WTC11 (cell line): ENCODE results near the gene B3GALT5. TPM values are rescaled to one million over a fixed set of nuclear protein-coding genes. Genes with fewer than 3 reads are reported as not detected.

Experiments used
- ATAC-seq: fragments of 200-7000 bp; cut with Tn5 transposase; 2 replicates; pipeline ENCODE4 v1.10.0; 2021; ENCODE audit warnings: mild to moderate bottlenecking, moderate library complexity
- CTCF ChIA-PET: fragments of 300-600 bp; sonication (Branson Sonifier 250); formaldehyde crosslinking; loops from one replicate; lab custom pipeline; 2021; ENCODE audit warnings: antibody characterized with exemption; lab: Charles Lee
- POLR2A ChIA-PET: fragments of 350-600 bp; sonication (Branson Sonifier 250); formaldehyde crosslinking; loops from one replicate; lab custom pipeline; 2021; ENCODE audit warnings: antibody characterized with exemption; lab: Charles Lee
- DNase-seq: peaks from one replicate; pipeline ENCODE4 v3.0.0; 2021; ENCODE audit warnings: low spot score
- H3K27ac Mint-ChIP-seq: 2 replicates; pipeline ENCODE4 v1.8.0; 2021; ENCODE audit warnings: mixed read lengths
- H3K27me3 Mint-ChIP-seq: 2 replicates; pipeline ENCODE4 v1.8.0; 2021; ENCODE audit warnings: low read depth, mild to moderate bottlenecking, moderate library complexity, mixed read lengths
- H3K36me3 Mint-ChIP-seq: 2 replicates; pipeline ENCODE4 v1.8.0; 2021; ENCODE audit warnings: mixed read lengths
- H3K4me1 Mint-ChIP-seq: 2 replicates; pipeline ENCODE4 v1.8.0; 2022; ENCODE audit warnings: mixed read lengths
- H3K4me3 Mint-ChIP-seq: 2 replicates; pipeline ENCODE4 v1.8.0; 2021; ENCODE audit warnings: mild to moderate bottlenecking, moderate library complexity, mixed read lengths
- H3K9me3 Mint-ChIP-seq: 2 replicates; pipeline ENCODE4 v1.8.0; 2021; ENCODE audit warnings: mixed read lengths
- ARID4B ChIP-seq: sonication (generic); formaldehyde crosslinking; IDR thresholded peaks from 2 replicates; pipeline ENCODE4 v1.8.0; 2023; ENCODE audit warnings: missing genetic modification reagents, mild to moderate bottlenecking, borderline replicate concordance
- ATF1 ChIP-seq: sonication (generic); formaldehyde crosslinking; IDR thresholded peaks from 2 replicates; pipeline ENCODE4 v1.8.1; 2023; ENCODE audit warnings: mild to moderate bottlenecking, moderate library complexity, missing genetic modification reagents
- CREB1 ChIP-seq: sonication (generic); formaldehyde crosslinking; IDR thresholded peaks from 2 replicates; pipeline ENCODE4 v1.8.0; 2023; ENCODE audit warnings: mild to moderate bottlenecking, missing genetic modification reagents
- CREM ChIP-seq: sonication (generic); formaldehyde crosslinking; IDR thresholded peaks from 2 replicates; pipeline ENCODE4 v1.8.1; 2022; ENCODE audit warnings: mild to moderate bottlenecking, missing genetic modification reagents, moderate library complexity
- GTF2I ChIP-seq: fragments of 250-450 bp; sonication (Bioruptor Pico); conservative IDR thresholded peaks from 2 replicates; pipeline ENCODE4 v1.4.0; 2021; ENCODE audit warnings: mild to moderate bottlenecking
- JAZF1 ChIP-seq: fragments of 250-450 bp; sonication (Bioruptor Pico); IDR thresholded peaks from 2 replicates; pipeline ENCODE4 v1.9.0; 2021; ENCODE audit warnings: moderate library complexity, mild to moderate bottlenecking, inconsistent platforms
- JUN ChIP-seq: sonication (generic); formaldehyde crosslinking; IDR thresholded peaks from 2 replicates; pipeline ENCODE4 v1.8.0; 2023; ENCODE audit warnings: mild to moderate bottlenecking, missing genetic modification reagents
- NFE2L1 ChIP-seq: sonication (generic); formaldehyde crosslinking; IDR thresholded peaks from 2 replicates; pipeline ENCODE4 v1.8.1; 2023; ENCODE audit warnings: missing genetic modification reagents
- NFYB ChIP-seq: sonication (generic); formaldehyde crosslinking; conservative IDR thresholded peaks from 2 replicates; pipeline ENCODE4 v1.8.0; 2022; ENCODE audit warnings: low read depth, missing genetic modification reagents
- NR3C1 ChIP-seq: sonication (generic); formaldehyde crosslinking; conservative IDR thresholded peaks from 2 replicates; pipeline ENCODE4 v1.8.1; 2023; ENCODE audit warnings: low read depth, mild to moderate bottlenecking, missing genetic modification reagents
- SMAD3 ChIP-seq: sonication (generic); formaldehyde crosslinking; IDR thresholded peaks from 2 replicates; pipeline ENCODE4 v1.8.0; 2022; ENCODE audit warnings: missing genetic modification reagents, mild to moderate bottlenecking, borderline replicate concordance
- TP53 ChIP-seq: sonication (generic); formaldehyde crosslinking; IDR thresholded peaks from 2 replicates; pipeline ENCODE4 v1.8.1; 2023; ENCODE audit warnings: mild to moderate bottlenecking, missing genetic modification reagents
- ZNF138 ChIP-seq: sonication (generic); formaldehyde crosslinking; conservative IDR thresholded peaks from 2 replicates; pipeline ENCODE4 v1.8.1; 2022; ENCODE audit warnings: mild to moderate bottlenecking, moderate library complexity, missing genetic modification reagents
- ZNF263 ChIP-seq: sonication (generic); formaldehyde crosslinking; IDR thresholded peaks from 2 replicates; pipeline ENCODE4 v1.8.1; 2022; ENCODE audit warnings: low read depth, mild to moderate bottlenecking, moderate library complexity, missing genetic modification reagents
- ZNF281 ChIP-seq: sonication (generic); formaldehyde crosslinking; IDR thresholded peaks from 2 replicates; pipeline ENCODE4 v1.8.0; 2023; ENCODE audit warnings: mild to moderate bottlenecking, missing genetic modification reagents
- ZNF317 ChIP-seq: sonication (generic); formaldehyde crosslinking; IDR thresholded peaks from 2 replicates; pipeline ENCODE4 v1.8.1; 2023; ENCODE audit warnings: low read depth, mild to moderate bottlenecking, moderate library complexity, missing genetic modification reagents, borderline replicate concordance
- total RNA-seq: library from RNA; stranded (reverse); gene quantifications from 3 replicates; pipeline ENCODE4 v1.2.3, GENCODE V29; 2021
- TF ChIP-seq, protein P1 (sequence below): fragments of 250-450 bp; sonication (Bioruptor Pico); IDR thresholded peaks from 2 replicates; pipeline ENCODE4 v1.8.0; 2021; ENCODE audit warnings: mild to moderate bottlenecking
- TF ChIP-seq, protein P2 (sequence below): fragments of 250-450 bp; sonication (Bioruptor Pico); IDR thresholded peaks from 2 replicates; pipeline ENCODE4 v1.9.0; 2021; ENCODE audit warnings: mild to moderate bottlenecking
- TF ChIP-seq, protein P3 (sequence below): sonication (generic); formaldehyde crosslinking; IDR thresholded peaks from 2 replicates; pipeline ENCODE4 v1.8.0; 2023; ENCODE audit warnings: missing genetic modification reagents
- TF ChIP-seq, protein P4 (sequence below): fragments of 250-450 bp; sonication (Bioruptor Pico); IDR thresholded peaks from 2 replicates; pipeline ENCODE4 v2.1.2; 2022; ENCODE audit warnings: mild to moderate bottlenecking, moderate library complexity
- TF ChIP-seq, protein P5 (sequence below): sonication (generic); formaldehyde crosslinking; IDR thresholded peaks from 2 replicates; pipeline ENCODE4 v1.8.0; 2022; ENCODE audit warnings: mild to moderate bottlenecking, missing genetic modification reagents

Gene B3GALT5
- total RNA-seq, 1 experiment from 2014 or later = 25.8 TPM

- CTCF ChIA-PET = no interaction called here
- Mint-ChIP-seq H3K27me3 (no peaks in the 10 kb centered on the region), H3K4me1 (peaks cover 54% of the 10 kb centered on the region), H3K27ac (no peak overlapping the region), H3K4me3 (no peak overlapping the region), H3K9me3 (no peaks in the 10 kb centered on the region), H3K36me3 (peaks cover 36% of the 10 kb centered on the region)
- POLR2A ChIA-PET = no interaction called here
- DNase-seq (no peak), ATAC-seq (no peak)
- TF ChIP-seq, protein P1, sequence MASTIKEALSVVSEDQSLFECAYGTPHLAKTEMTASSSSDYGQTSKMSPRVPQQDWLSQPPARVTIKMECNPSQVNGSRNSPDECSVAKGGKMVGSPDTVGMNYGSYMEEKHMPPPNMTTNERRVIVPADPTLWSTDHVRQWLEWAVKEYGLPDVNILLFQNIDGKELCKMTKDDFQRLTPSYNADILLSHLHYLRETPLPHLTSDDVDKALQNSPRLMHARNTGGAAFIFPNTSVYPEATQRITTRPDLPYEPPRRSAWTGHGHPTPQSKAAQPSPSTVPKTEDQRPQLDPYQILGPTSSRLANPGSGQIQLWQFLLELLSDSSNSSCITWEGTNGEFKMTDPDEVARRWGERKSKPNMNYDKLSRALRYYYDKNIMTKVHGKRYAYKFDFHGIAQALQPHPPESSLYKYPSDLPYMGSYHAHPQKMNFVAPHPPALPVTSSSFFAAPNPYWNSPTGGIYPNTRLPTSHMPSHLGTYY (CRISPR knock-in tag) = no peak
- TF ChIP-seq JAZF1 (CRISPR knock-in tag) = no peak
- no peak for TF ChIP-seq GTF2I (CRISPR knock-in tag)
- TF ChIP-seq, protein P2, sequence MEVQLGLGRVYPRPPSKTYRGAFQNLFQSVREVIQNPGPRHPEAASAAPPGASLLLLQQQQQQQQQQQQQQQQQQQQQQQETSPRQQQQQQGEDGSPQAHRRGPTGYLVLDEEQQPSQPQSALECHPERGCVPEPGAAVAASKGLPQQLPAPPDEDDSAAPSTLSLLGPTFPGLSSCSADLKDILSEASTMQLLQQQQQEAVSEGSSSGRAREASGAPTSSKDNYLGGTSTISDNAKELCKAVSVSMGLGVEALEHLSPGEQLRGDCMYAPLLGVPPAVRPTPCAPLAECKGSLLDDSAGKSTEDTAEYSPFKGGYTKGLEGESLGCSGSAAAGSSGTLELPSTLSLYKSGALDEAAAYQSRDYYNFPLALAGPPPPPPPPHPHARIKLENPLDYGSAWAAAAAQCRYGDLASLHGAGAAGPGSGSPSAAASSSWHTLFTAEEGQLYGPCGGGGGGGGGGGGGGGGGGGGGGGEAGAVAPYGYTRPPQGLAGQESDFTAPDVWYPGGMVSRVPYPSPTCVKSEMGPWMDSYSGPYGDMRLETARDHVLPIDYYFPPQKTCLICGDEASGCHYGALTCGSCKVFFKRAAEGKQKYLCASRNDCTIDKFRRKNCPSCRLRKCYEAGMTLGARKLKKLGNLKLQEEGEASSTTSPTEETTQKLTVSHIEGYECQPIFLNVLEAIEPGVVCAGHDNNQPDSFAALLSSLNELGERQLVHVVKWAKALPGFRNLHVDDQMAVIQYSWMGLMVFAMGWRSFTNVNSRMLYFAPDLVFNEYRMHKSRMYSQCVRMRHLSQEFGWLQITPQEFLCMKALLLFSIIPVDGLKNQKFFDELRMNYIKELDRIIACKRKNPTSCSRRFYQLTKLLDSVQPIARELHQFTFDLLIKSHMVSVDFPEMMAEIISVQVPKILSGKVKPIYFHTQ (CRISPR knock-in tag) = no peak
- TF ChIP-seq ZNF281 (CRISPR knock-in tag) = no peak
- TF ChIP-seq NFYB (CRISPR knock-in tag) = no peak
- TF ChIP-seq CREB1 = no peak
- no peak for TF ChIP-seq JUN (CRISPR knock-in tag)
- TF ChIP-seq ZNF138 (CRISPR knock-in tag) = no peak
- no peak for TF ChIP-seq ZNF263
- no peak for TF ChIP-seq SMAD3 (CRISPR knock-in tag)
- no peak for TF ChIP-seq NFE2L1 (CRISPR knock-in tag)
Observed at GRCh38 chr21:39670701-39671100, 58.0 kb downstream of the B3GALT5 start.

DNA sequence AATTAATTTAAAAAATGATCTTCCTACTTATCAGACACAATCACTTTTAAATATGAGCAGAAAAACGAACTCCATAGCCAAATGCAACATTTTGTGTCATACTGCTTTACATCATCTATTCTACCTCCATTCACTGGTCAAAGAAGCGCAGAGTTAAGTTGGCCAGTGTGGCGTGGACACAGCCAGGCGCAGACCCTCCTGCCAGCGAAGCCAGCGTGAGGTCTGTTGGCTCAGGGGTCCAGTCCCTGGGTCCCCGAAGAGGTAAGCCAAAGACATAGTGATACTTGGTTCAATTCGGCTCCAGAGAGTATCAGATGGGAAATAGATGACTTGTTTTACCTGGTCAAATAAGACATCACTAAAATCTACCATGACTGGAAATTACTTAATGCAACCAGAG is 59.2 kb downstream of the B3GALT5 start:
- Mint-ChIP-seq H3K4me3 (no peak overlapping the region), H3K36me3 (peaks cover 28% of the 10 kb centered on the region)
- POLR2A ChIA-PET = no interaction called here
- TF ChIP-seq TP53 (CRISPR knock-in tag) = no peak
- no peak for TF ChIP-seq ARID4B (CRISPR knock-in tag)
- no peak for TF ChIP-seq NR3C1 (CRISPR knock-in tag)
- no peak for TF ChIP-seq ZNF317
- TF ChIP-seq, protein P3, sequence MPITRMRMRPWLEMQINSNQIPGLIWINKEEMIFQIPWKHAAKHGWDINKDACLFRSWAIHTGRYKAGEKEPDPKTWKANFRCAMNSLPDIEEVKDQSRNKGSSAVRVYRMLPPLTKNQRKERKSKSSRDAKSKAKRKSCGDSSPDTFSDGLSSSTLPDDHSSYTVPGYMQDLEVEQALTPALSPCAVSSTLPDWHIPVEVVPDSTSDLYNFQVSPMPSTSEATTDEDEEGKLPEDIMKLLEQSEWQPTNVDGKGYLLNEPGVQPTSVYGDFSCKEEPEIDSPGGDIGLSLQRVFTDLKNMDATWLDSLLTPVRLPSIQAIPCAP = no peak
- no peak for TF ChIP-seq ATF1 (CRISPR knock-in tag)
- TF ChIP-seq, protein P4, sequence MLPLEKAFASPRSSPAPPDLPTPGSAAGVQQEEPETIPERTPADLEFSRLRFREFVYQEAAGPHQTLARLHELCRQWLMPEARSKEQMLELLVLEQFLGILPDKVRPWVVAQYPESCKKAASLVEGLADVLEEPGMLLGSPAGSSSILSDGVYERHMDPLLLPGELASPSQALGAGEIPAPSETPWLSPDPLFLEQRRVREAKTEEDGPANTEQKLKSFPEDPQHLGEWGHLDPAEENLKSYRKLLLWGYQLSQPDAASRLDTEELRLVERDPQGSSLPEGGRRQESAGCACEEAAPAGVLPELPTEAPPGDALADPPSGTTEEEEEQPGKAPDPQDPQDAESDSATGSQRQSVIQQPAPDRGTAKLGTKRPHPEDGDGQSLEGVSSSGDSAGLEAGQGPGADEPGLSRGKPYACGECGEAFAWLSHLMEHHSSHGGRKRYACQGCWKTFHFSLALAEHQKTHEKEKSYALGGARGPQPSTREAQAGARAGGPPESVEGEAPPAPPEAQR (CRISPR knock-in tag) = no peak
- no peak for TF ChIP-seq GTF2I (CRISPR knock-in tag)
- TF ChIP-seq, protein P5, sequence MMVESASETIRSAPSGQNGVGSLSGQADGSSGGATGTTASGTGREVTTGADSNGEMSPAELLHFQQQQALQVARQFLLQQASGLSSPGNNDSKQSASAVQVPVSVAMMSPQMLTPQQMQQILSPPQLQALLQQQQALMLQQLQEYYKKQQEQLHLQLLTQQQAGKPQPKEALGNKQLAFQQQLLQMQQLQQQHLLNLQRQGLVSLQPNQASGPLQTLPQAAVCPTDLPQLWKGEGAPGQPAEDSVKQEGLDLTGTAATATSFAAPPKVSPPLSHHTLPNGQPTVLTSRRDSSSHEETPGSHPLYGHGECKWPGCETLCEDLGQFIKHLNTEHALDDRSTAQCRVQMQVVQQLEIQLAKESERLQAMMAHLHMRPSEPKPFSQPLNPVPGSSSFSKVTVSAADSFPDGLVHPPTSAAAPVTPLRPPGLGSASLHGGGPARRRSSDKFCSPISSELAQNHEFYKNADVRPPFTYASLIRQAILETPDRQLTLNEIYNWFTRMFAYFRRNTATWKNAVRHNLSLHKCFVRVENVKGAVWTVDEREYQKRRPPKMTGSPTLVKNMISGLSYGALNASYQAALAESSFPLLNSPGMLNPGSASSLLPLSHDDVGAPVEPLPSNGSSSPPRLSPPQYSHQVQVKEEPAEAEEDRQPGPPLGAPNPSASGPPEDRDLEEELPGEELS = no peak
- no peak for TF ChIP-seq CREM
- TF ChIP-seq, all 79 proteins: peak for 0
- ATAC-seq (no peak), DNase-seq (no peak)
- CTCF ChIA-PET = no interaction called here
- no peak overlapping the region for H3K27ac Mint-ChIP-seq
- H3K27me3 Mint-ChIP-seq = no peaks in the 10 kb centered on the region
- H3K4me1 Mint-ChIP-seq = peaks cover 63% of the 10 kb centered on the region
- H3K9me3 Mint-ChIP-seq = no peaks in the 10 kb centered on the region
